HG03196 (cell line): ENCODE data around the gene SUPT3H.
A peak's percentile ranks its signal among the peaks of the same experiment; 100 is the strongest.

ENCODE experiments used
- ATAC-seq: cut with Tn5 transposase; IDR thresholded peaks from one replicate; pipeline ENCODE4 v1.9.1; 2021; ENCODE audit not compliant: unreplicated experiment

SUPT3H gene

DNA sequence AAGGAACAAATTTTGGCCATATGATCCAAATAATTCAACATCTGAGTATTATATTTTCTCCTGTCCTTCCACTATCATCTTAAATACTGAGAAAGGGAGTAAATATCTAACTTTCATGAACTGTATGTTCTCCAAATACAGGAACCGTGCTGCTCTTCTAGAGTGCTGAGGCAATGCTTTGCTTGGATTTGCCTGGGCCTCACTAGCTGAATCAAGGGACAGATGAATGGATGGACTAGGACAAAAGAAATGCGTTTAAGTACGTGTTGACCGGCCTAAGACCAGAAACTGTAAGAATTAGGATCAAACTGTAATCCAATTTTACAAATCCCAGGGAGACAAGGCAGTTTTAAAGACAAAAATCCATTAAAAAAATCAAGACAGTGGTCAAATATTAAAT lies 412.0 kb downstream of the SUPT3H start:
- ATAC-seq: no peak

DNA sequence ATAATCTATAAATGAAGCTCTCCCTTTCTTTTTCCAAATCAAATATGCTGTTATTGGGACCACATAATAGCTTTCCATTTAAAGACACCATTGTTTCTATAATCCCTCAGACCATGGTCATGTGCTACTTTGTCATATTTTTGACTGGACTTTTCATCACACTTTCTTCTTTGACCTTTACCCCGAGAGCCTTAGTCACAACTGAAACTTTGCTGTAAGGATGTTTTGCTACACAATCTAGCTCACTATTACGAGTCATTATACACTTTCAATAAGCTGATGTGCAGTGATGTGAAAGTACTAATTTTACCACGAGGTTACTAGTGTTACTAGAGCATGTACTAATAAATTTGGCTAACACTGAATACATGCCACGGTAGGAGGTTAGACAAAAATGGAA lies 416.8 kb downstream of the SUPT3H start:
- ATAC-seq: no peak

DNA sequence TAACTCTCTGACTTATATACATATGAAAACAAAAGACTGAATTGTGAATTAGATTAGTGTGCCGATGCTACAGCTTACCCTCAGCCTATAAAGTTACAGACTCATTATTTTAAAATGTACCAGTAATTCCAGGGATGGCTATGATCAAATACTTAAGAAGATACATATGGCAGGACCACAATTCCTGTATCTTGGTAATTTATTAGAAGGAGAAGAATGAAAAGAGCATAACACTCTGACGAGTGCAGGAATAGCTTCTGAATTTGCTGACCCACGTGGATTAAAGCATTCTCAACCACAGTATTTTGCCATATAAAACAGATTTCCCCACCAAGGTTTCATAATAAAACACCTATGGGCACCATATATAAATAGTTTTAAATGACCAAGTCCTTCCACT lies 418.1 kb downstream of the SUPT3H start:
- no peak for ATAC-seq

DNA sequence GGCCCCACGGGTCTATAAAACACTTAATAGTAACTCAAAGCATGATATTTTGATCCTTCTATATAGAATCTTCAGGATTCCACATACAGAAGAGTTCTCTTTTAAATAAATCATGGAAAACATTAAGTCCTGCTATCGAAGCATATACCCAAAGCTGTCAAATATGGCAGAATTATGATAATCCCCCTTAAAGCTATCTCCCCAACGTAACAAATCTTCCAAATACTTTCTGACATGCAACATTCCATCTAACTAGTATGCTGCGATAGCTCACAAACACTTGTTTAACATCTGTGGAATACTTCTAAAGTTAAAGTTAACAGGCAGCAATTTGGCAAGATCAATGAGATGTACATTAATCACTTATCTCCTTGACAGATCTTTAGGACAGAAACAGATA lies 420.6 kb downstream of the SUPT3H start:
- ATAC-seq: no peak

DNA sequence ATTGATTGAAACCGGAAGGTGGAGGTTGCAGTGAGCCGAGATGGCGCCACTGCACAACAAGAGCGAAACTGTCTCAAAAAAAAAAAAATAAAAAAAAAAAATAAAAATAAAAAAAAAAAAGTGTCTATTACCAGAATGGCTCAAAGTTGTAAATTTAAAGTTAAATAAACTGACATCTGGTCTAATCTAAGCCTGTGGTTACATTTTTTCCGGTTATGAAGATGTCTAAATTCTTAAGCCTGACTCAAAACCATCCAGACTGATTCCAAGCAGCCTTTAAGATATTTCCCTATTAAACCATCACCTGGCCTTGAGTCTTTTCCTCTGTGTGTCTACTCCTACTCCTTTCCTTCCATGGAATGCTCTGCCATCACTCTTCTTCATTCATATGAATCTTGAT lies 421.3 kb downstream of the SUPT3H start:
- ATAC-seq: no peak

DNA sequence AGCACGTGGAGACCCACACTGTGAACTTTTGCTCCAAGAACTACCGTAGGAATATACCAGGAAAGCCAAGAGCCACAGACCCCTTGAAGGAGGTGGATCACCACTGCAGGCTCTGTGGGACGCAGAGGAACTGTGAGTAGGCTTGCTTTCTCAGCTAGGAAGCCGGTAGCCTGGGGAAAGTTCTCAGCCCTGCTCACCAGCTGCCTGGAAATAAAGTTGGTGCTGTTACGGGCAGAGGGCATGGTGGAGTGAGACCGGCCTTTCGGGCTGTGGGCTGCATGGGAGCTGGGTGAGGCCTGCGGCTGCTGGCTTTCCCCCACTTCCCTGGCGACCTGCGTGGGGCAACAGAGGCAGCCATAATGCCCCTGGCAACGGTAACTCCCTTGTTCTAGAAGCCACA lies 422.6 kb downstream of the SUPT3H start:
- ATAC-seq: no peak

DNA sequence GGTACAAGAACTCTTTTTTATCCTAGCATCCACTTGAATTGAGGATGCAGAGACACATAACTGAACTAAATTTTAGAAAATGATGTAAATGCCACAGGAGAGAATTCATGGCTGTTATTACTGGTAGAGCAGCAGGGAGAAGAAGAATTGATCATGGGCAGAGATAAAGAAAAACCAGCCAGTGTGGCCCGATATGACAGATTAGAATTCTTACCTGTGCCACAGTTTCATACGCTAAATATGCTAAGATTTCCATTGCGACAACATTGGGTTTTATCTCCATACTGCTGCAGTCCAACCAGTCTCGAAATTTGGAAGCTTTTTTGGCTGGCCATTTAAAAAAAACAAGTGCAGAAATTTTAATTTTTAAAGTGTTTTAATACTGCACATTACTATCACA lies 423.5 kb downstream of the SUPT3H start:
- ATAC-seq: no peak

DNA sequence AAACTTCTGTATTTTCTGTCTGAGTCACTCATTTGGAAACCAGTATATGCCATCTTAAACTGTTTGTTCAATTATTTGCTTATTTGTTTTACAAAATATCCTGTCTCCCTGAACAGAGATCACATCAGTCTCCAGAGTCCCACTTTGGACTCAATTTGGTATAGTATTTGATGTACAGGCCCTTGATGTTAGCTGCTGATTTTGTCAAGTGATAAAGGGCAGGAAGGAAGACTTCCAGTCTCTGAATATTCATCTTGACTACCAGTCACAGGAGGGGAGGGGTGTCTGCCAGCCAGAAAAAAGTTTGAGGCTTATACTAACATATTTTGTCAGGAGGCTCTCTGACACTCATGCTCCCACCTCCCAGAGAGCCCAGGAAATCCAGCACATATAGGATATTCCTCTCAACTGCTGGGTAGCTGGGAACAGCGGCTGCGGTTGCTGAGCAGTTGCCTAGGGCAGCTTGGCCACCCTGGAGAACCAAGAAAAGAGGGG lies 426.4 kb downstream of the SUPT3H start:
- ATAC-seq: no peak

DNA sequence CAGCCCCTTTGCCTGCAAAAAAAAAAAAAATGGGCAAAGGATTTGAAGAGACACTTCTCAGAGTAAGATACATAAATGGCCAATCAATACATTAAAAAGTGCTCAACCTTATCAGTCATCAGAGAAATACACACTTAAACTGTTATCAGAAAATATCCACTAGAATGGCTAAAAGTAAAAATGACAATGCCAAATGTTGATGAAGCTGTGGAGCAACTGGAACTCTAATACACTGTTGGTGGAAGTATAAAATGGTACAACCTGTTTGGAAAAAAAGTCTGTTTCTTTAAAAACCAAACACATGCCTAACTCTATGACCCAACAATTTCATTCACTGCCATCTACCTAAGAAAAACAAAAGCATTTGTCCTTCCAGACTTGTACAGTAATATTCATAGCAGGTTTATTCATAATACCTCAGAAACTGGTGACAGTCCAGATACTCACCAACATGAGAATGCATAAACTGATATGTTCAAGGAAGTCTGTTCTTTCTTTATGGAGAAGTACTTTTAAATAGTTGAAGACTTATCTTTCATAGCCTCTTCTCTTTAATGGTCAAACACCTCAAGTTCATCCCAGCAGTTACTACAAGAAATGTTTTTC lies 428.0 kb downstream of the SUPT3H start:
- ATAC-seq: no peak

DNA sequence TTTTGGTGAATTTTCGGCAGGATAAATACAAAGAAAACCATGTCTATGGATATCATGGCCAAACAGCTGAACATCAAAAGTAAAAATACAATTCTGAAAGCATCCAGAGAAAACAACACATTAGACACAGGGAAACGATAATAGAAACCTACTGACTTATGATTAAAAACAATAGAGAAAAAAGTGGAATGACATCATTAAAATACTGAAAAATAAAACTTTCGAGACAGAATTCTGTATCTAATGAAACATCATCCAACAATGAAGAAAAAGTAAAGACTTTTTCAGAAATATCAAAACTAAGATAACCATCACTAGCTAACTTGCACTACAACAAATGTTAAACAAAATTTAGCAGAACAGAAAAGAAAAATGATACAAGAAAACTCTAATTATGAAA lies 434.2 kb downstream of the SUPT3H start:
- no peak for ATAC-seq

DNA sequence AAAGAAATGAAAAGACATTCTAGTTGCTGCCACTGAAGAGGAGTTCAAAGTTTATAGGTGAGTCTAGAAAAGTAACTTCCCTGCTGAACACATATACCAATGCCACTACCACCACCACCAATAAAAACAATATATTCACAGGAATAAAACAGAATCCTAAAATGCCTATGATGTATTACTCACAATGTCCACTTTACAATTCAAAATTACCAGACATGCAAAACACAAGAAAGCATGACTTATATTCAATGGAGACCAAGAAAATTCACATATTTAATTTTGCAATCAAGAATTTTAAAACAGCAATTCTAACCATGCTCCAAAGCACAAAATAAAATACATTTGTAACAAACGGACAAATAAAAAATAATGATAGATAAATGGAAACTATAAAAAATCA lies 434.9 kb downstream of the SUPT3H start:
- no peak for ATAC-seq

DNA sequence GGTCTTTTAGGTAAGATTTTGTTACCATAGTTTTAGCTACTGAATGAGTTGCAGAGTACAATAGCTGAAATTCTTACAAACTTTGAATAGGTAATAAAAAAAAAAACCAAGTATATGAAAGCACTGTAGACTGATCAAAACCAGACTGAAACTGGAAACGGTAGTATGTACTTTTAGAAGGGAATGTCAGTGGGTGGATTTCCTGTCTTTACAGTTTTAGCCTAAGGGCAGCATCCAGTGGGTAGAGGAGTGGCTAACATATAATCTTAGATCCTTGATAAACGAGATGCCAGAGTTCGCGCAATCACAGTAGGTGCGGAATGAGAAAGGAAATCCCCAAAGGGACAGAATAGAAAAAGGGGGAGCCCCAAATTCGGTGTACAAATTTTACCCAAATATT lies 435.5 kb downstream of the SUPT3H start:
- no peak for ATAC-seq

DNA sequence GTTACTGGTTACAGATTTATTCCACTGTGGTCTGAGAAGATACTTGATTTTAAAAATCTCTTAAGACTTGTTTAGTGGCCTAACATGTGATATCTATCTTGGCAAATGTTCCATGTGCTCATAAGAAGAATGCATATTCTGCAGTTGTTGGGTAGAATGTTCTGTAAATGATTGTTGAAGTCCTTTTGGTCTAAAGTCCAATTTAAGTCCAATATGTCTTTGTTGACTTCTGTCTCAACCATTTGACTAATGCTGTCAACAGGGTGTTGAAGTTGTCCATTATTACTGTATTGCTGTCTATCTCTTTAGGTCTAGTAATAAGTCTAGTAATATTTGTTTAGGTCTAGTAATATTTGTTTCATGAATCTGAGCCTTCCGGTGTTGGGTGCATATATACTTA lies 437.4 kb downstream of the SUPT3H start:
- no peak for ATAC-seq

DNA sequence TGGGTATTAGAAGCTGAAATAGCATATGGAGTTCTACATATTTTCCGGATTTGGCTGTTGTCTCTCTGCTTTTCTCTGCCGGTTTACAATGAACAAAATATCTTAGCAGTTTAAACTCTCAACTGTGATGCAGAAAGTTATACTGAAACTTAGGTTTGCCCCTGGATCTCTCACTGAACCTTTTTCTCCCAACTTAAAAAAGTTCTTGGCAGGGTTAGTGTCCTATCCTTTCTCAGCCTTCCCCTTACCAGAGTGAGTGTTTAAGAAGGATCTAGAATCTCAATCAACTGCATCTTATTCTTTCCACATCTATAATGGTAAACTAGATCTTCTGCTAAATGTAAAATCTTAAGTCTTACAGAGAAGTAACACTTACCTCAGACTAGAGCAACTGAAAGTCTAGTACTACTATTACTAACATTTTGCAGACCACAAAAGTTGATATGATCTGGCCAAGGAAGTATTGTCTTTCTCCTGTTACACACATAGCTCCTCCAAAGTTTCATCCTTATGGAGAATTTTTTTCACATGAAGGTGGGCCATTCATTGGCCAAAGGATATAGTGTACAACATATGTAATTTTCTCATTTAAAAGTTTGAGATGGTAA lies 441.9 kb downstream of the SUPT3H start:
- no peak for ATAC-seq

DNA sequence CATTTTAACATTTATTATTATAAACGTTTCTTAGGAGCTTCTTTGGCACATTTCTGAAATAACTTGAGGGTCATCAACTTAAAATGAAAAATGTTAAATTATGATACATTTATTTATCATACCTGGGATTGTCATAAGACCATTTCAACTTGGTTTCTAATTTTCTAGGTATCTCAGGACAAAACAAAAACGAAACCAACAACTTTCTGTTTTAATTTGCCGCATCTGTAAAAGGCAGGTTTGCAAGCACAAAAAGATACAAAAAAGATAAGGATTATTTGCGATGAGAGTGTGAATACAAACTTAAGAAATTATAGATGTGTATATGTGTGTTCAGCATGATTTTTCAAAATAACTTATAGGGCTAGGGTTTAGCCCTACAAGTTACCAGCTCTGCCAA lies 444.6 kb downstream of the SUPT3H start:
- ATAC-seq: no peak

DNA sequence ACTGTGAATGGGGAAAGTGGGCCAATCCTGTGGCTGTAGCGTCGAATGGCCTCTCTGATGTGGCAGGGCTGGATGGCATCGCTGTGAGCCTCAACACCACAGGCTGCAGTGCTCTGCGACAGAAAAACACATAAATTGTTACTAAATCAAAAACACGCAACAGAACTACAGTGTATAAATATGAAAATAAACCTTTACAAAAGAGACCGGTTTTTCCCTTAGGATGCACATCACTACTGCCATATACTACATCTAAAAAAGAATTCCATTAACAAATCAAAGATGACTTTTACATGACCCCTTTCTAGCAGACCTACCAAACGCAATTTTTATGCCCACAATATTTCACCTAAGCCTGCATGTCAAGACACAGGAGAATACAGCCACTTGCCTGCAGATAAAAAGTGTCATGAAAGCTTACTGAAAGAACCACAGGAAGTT lies 445.1 kb downstream of the SUPT3H start:
- no peak for ATAC-seq

DNA sequence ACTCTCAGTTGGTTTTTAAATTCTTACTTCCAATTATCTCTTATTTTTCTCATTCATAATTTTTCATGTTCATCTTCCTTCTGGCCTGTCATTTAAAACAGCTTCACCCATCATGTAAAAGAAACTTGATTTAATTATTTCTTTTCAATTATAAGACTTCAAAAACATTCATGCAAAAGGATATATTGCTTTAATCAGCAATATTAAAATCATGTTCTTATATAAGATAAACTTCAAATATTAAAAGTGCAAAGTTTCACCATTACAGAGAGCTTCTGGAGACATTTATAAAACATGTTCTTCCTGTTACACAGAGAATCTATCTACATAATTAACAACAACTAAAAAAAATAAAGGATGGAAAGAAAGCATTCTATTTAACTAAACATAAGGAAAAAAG lies 446.3 kb downstream of the SUPT3H start:
- no peak for ATAC-seq

DNA sequence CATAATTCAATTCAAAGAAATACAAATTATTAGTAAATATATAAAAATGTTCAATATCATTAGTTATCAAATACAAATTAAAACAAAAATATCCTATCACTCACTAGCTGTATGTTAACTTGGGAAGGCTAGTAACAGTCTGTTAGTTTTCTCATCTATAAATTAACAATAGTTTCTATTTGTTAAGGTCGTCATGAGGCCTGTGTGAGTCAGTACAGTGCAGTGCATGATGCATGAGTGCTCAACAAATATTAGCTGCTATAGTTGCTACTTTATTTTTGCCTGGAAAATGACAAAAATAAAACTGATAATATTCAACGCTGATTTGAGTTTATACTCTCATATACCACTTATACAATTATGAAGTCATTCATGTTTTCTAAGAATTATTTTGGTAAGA lies 451.2 kb downstream of the SUPT3H start:
- ATAC-seq: no peak

DNA sequence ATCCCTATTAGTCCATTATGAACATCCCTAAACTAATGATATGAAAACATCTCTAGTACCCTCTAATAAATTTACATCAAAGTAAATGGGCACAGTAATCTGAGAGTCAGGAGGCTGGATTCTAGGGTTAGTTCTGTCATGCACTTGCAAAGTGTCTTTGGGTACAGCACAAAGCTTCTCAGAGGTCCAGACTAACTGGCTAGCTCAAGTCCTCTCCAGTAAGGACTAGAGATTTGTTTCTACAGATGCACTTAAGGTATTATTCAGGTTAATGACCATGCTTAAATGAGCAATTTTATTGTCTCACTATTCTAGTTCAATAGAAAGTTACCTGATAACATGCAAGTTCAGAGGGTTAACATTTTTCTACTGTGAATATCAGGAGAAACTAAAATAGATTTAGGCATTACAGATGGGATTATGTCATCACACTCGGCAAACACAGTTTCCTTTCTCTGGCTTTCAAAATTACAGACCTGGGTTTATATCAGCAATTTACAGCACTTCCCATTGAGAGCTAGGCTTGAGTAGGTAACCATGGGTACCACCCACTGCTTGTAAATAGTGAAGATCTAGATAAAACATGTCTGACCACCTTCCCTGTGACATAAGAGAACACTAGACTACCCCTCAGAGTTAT lies 452.5 kb downstream of the SUPT3H start:
- peak; percentile 50 for ATAC-seq

DNA sequence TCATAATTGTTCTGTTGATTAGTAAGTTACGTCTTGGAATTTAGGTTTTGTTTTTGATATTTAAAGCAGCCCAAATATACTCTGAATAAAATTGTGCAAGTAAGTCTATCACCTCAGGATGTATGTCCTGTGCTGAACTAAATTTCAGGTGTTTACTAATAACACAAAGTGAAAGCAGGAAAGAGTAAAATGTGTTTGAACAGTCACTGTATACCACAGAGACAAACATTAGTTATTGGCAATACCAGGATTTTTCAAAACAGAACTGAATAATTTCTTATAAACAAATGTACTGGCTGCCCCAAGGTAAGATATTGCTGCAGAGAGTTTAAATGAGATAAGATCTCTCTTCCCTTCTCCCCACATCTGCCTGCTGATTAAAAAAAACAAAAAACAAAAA lies 454.3 kb downstream of the SUPT3H start:
- ATAC-seq: no peak

DNA sequence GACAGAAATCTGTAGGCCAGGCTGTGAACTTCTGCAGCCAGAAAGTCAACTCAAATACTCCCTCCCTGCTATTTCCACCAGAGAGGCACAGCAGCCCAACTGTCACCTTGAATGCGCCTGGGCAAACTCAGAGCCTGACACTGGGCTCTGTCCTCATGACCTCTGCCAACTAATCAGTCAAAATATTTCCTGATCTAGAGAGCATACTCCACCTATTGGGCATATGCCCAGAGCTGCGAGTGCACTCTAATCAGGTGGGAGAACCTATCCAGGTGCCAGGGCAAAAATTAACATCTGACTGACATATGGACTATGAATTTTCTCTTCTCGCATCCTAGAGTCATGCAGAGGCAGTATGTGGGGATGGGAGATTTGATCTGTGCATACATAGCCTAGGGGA lies 455.9 kb downstream of the SUPT3H start:
- ATAC-seq: no peak

DNA sequence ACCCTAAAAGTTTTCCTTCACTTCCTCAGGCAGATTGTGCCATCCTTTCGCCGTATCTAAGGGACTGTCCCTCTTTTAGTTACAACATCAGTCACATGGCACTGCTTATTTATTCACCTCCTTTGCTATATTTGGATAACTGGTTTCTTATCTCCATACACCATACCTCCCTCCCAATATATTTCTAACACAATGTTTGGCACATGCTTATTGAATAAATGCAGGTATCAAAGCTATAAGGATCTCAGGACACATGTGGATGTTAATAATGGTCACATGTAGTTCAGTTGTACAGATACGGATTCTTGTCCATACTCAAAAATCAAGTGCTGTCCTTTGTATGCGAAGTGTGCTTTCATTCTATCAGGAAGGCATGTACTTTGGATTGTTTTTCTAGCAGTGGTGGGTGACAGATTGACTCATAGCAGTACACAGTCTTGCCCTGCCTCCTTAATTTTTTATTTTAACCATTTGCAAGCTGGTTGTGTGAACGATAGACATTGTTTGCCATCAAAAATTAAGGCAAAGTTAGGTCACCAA lies 456.7 kb downstream of the SUPT3H start:
- ATAC-seq: no peak
